T1000 (cell line): ENCODE data around the gene NPC1.
"Not testable (repeated sequence)": the region's sequence is repeated elsewhere in the genome, so short reads cannot be mapped to it uniquely, and the experiment has no call there.

Source experiments
- DNase-seq: peaks from one replicate; lab custom pipeline; 2025; ENCODE audit warnings: mixed read lengths; lab: John Stamatoyannopoulos, UW

The NPC1 gene

GRCh38 chr18:23523429-23524212 lies 62.7 kb downstream of the NPC1 start:
- DNase-seq = no peak

DNA sequence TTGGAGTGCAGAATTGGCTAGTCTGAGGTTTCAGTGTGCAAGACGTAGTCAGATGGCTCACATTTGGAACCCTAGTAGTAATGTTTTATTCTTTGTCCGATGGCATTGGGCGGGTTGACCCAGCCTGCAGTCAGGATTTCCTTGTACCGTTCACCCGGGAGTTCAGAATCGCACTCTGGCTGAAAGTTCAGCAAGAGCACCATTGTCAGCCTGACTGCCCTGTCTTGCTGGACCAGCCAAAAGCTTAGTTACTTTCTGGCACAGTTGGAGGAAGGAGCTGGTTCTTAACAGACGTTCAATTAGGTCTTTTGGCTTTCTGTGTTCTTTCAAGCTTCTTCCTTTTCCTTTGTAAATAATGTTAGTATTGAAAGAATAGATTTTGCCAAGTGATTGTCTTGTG lies 64.4 kb downstream of the NPC1 start:
- no peak for DNase-seq

- DNase-seq = no peak
Observed at GRCh38 chr18:23521271-23521670, 65.0 kb downstream of the NPC1 start.

- DNase-seq = no peak
Observed at GRCh38 chr18:23519734-23520133, 66.6 kb downstream of the NPC1 start.

- peak; percentile 45 for DNase-seq
Observed at GRCh38 chr18:23515911-23516546, 70.3 kb downstream of the NPC1 start.

DNA sequence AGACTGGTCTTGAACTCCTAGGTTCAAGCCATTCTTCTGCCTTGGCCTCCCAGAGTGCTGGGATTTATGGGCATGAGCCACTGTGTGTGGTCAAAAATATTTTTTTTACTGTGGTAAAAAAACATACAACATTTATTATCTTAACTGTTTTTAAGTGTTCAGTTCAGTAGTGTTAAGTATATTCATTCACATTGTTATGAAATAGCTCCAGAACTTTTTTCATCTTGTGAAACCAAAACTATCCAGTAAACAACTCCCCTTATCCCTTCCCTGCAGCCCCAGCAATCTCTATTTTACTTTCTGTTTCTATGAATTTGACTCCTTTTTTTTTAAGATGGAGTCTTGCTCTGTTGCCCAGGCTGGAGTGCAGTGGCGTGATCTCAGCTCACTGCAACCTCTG lies 73.7 kb downstream of the NPC1 start:
- DNase-seq = no peak

GRCh38 chr18:23512216-23512615 lies 74.1 kb downstream of the NPC1 start:
- not testable (repeated sequence) for DNase-seq

- DNase-seq = not testable (repeated sequence)
Observed at GRCh38 chr18:23510923-23511322, 75.4 kb downstream of the NPC1 start.

- no peak for DNase-seq
Observed at GRCh38 chr18:23506393-23506792, 79.9 kb downstream of the NPC1 start.

GRCh38 chr18:23504720-23505119 lies 81.6 kb downstream of the NPC1 start:
- no peak for DNase-seq

DNA sequence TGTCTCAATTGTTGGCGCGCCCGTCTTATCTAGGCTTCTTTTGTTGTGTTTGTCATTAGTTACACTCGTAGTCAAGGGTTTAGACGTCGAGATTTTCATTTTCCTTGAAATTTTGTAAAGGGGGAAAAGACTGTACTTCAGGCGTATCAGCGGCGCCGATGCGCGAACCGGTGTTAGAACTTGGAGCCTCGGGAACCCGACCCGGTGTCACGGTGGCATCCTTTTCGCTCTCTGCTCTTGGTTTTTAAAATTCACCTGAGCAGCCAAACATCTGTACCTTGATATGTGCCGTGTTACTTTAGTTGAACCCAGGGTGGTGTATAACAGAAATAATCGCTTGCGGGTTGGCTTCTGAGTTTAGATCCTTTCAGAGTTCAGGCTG lies 82.4 kb downstream of the NPC1 start:
- no peak for DNase-seq

GRCh38 chr18:23503038-23503962 lies 83.0 kb downstream of the NPC1 start, which contains the start of gene RMC1:
RMC1 (plus strand) TSS chr18:23503511; CDS start chr18:23503619, 108 bp downstream.
- DNase-seq = peak; percentile 93

GRCh38 chr18:23502516-23503037 lies 83.7 kb downstream of the NPC1 start:
- DNase-seq = no peak

GRCh38 chr18:23501626-23502025 lies 84.7 kb downstream of the NPC1 start:
- DNase-seq = no peak

DNA sequence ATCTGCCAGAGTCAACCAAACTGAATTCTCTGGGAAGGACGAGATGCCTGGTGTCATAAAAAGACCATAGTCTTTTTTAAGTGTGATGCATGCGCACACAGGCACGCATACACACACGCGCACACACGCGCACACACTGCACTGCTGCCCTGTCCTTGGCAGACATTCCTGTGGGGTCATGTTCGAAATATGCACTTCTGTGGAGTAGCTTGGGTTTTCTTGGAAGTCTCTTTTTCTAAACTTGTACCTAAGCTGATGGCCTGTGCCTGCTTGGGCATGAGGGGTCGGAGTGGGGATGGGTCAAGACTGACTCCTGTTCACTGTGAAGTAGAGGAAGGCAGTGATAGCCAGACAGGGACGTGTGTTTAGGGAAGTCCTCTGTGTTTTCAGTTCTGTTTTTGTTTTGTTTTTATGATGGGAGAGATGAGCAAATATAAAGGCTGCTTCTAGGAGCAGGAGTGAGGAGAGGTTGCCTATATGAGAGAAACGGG lies 87.0 kb downstream of the NPC1 start:
- DNase-seq = no peak

DNA sequence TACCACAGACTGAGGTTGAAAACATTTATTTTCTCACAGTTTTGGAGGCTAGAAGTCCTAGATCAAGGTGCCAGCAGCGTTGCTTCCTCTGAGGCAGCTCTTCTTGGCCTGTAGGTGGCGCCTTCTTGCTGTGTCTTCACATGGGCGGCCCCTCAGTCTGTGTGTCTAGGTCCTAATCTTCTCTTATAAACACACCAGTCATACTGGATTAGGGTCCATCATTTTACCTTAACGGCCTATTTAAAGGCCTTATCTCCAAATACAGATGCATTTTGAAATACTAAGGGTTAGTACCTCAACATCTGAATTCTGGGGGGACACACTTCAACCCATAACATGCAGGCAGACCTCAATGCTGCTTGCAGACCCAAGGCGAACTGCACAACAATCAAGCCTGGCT lies 87.4 kb downstream of the NPC1 start:
- peak; percentile 36 for DNase-seq

DNA sequence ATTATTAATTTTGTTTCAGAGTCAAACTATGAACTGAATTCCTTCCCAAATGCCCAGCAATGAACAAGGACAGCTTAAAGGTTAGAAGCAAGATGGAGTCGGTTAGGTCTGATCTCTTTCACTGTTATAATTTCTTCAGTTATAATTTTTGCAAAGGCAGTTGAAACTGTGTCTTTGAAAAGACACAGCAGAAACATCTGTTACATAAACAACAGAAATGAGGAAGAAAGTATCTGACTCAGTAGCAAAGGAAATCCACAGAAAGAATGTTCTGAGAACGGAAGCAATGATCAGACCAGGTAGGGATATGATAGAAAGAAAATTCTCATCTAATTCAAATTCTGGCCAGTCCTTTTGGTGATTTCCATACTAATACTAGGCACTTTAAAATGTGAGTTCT lies 88.2 kb downstream of the NPC1 start:
- no peak for DNase-seq

DNA sequence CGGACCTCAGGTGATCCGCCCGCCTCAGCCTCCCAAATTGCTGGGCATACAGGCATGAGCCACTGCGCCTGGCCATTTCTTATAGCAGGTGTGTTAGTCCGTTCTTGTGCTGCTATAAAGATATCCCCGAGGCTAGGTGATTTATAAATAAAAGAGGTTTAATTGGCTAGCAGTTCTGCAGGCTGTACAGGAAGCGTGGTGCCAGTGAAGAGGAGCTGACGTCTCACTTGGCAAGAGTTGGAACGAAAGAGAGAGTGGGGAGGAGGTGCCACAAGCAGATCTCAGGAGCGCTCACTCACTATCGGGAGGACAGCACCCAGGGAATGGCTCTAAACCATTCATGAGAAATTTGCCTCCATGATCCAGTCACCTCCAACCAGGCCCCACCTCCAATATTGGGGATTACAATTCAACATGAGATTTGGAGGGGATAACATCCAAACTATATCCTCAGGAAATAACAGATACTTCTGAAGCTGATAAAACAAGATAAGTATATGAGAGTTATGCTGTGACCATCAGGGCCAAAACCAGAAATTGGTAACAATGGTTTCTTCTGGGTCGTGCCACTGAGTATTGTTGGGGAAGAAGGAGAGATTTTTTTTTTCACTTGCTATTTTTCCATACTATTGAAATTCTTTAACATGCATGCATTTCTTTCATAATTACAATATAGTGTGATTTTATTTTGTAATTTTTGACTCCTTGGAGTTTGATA lies 90.4 kb downstream of the NPC1 start:
- DNase-seq = no peak

GRCh38 chr18:23494992-23495391 lies 91.3 kb downstream of the NPC1 start:
- no peak for DNase-seq

DNA sequence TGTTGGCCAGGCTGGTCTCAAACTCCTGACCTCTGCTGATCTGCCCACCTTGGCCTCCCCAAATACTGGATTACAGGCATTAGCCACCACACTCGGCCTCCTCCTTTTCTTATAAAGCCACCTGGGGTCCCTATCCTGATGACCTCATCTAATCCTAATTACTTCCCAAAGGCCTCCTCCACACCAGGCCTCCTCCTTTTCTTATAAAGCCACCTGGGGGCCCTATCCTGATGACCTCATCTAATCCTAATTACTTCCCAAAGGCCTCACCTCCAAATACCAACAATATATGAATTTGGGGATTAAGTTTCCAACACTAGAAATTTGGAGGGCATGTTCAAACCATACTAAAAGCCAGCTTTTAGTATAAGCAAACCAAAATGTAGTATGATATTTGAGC lies 92.7 kb downstream of the NPC1 start:
- no peak for DNase-seq

- DNase-seq = not testable (repeated sequence)
Observed at GRCh38 chr18:23489586-23489985, 96.7 kb downstream of the NPC1 start.
